ENCODE data around the gene SNRNP35.

The SNRNP35 gene

DNA sequence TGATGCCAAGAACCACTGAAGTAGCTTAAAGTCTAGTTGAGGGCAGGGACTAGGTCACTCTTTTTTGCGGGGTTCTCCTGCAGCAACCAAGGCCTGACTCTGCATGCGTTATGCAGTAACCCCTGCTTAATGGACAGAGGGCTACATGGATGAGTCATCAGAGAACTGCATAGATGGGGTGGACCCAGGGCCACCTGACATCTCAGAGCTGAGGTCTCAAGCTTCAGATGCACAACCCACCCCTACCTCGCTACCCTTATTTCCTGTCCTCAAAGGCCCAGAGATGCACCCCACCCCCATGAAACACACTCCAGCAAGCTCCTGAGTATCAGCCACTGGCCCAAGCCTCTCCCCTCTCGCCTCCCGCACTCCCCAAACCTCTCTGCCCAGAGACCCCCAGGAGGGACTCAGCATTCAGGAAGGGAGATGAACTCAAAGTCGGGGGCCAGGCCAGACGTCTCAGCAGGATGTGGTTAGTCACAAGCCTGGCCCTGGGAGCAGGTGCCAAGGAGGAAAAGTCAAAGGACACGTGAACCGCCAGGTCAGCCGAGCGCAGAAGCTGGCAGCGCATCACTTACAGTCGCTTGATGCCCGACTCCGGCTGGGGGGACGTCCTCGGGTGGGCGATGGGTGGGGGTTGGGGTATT is 25.8 kb downstream of the SNRNP35 start:
- in situ Hi-C loops (cut with HindIII; ENCODE audit: low pct_ligation_motif_present, low sequenced_read_pairs), result no loop called here
- DNase-seq, result no peak
- no peak overlapping the region for H3K27ac ChIP-seq
- no peaks in the 10 kb centered on the region for H3K27me3 ChIP-seq (replicated peaks)
- TF ChIP-seq, protein P1, sequence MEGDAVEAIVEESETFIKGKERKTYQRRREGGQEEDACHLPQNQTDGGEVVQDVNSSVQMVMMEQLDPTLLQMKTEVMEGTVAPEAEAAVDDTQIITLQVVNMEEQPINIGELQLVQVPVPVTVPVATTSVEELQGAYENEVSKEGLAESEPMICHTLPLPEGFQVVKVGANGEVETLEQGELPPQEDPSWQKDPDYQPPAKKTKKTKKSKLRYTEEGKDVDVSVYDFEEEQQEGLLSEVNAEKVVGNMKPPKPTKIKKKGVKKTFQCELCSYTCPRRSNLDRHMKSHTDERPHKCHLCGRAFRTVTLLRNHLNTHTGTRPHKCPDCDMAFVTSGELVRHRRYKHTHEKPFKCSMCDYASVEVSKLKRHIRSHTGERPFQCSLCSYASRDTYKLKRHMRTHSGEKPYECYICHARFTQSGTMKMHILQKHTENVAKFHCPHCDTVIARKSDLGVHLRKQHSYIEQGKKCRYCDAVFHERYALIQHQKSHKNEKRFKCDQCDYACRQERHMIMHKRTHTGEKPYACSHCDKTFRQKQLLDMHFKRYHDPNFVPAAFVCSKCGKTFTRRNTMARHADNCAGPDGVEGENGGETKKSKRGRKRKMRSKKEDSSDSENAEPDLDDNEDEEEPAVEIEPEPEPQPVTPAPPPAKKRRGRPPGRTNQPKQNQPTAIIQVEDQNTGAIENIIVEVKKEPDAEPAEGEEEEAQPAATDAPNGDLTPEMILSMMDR (IDR thresholded peaks at IDR 0.05; ENCODE audit: low read depth, low read length, missing control alignments), result no peak
- H3K4me3 ChIP-seq (ENCODE audit: low read depth, low read length), result no peak overlapping the region
- peaks cover 10% of the 10 kb centered on the region for H3K36me3 ChIP-seq (replicated peaks)

DNA sequence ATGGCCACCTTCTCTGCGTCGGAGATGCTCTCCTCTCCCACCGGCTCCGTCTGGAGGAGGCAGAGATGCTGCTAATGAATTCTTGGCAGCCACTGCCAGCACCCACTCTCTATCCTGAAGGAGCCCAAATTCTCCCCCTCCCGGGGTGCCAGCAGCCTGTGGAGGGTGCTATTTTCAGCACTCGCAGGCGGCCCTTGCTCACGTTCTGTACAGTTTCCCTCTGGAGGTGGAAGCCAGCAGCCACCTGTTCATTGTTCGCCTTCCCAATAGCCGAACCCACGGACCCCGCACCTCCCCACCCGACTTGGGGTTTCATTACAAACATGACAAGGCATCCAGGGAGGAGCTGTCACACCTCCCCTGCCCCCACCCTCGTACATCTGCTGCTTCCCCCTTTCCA is 27.8 kb downstream of the SNRNP35 start:
- TF ChIP-seq, protein P1 (IDR thresholded peaks at IDR 0.05; ENCODE audit: low read depth, low read length, missing control alignments), result no peak
- DNase-seq, result no peak
- H3K36me3 ChIP-seq (replicated peaks), result peaks cover under 1% of the 10 kb centered on the region
- H3K27ac ChIP-seq, result no peak overlapping the region
- no peaks in the 10 kb centered on the region for H3K27me3 ChIP-seq (replicated peaks)
- in situ Hi-C loops (cut with HindIII; ENCODE audit: low pct_ligation_motif_present, low sequenced_read_pairs), result no loop called here
- H3K4me3 ChIP-seq (ENCODE audit: low read depth, low read length), result no peak overlapping the region

DNA sequence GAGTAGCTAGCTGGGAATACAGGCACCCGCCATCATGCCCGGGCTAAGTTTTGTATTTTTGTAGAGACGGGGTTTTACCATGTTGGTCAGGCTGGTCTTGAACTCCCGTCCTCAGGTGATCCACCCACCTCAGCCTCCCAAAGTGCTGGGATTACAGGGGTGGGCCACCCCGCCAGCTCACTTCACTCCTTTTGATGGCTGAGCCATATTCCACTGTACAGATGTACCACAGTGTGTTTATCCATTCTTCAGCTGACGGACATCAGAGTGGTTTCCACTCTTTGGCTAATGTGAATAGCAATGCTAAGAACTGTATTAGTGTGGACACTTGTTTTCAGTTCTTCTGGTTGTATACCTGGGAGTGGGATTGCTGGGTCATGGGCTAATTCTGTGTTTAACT is 29.5 kb downstream of the SNRNP35 start:
- DNase-seq, result no peak
- Histone ChIP-seq H3K36me3 (replicated peaks) (no peaks in the 10 kb centered on the region), H3K27ac (no peak overlapping the region), H3K4me3 (ENCODE audit: low read depth, low read length) (no peak overlapping the region), H3K27me3 (replicated peaks) (no peaks in the 10 kb centered on the region)
- in situ Hi-C loops (cut with HindIII; ENCODE audit: low pct_ligation_motif_present, low sequenced_read_pairs), result no loop called here
- TF ChIP-seq, protein P1 (IDR thresholded peaks at IDR 0.05; ENCODE audit: low read depth, low read length, missing control alignments), result no peak

DNA sequence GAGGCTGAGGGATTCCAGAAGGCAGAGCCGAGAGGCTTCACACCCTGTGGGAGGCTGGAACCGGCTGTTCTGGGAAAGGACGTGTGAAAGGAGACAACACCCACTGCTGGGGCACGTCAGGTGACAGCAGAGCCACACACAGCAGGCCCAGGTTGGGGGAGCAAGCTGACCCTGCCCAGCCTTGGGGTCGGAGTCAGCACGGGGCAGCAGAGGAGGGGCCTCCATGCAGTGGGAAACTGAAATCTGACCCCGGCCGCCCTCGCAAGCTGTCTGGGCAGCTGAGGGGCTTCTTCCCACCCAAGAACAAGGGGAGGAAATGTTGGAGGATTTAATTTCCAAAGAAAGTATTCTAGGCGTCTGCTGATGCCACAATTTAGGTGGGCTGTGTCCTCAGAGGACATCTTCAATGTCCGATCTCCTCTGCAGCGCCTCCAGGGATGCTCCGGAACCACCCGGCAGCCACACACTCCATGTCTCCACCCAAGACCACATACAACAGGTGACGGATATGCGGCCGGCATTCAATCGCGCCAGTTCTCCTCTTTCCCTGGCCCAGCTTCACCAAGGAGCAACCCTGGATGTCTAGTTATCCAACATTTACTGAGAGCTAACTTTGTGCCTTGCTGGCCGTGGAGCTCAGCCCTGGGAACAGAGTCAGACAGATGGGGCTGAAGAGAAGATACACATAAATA is 30.7 kb downstream of the SNRNP35 start:
- no peaks in the 10 kb centered on the region for H3K27me3 ChIP-seq (replicated peaks)

DNA sequence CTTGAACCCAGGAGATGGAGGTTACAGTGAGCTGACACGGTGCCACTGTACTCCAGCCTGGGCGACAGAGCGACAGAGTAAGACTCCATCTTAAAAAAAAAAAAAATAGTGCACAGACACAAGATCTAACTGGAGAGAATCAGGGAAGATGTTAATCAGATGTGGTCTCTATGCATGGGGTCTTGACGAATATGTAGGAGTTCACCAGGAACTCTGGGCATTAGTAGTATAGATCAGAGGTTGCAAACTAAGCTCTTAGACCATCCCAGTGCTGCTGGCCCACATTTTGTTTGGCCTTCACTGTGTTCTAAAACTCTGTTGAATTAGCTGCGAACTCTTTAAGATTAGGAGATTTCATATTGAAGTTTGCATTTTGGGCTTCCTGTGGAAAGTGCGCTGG is 31.6 kb downstream of the SNRNP35 start:
- TF ChIP-seq, protein P1 (IDR thresholded peaks at IDR 0.05; ENCODE audit: low read depth, low read length, missing control alignments), result no peak
- in situ Hi-C loops (cut with HindIII; ENCODE audit: low pct_ligation_motif_present, low sequenced_read_pairs), result no loop called here
- H3K36me3 ChIP-seq (replicated peaks), result no peaks in the 10 kb centered on the region
- H3K27ac ChIP-seq, result no peak overlapping the region
- H3K27me3 ChIP-seq (replicated peaks), result no peaks in the 10 kb centered on the region
- H3K4me3 ChIP-seq (ENCODE audit: low read depth, low read length), result no peak overlapping the region
- DNase-seq, result no peak

More for the DNA sequence above, 30.7 kb downstream of the SNRNP35 start:
- no peak for DNase-seq
- H3K27ac ChIP-seq, result no peak overlapping the region
- in situ Hi-C loops (cut with HindIII; ENCODE audit: low pct_ligation_motif_present, low sequenced_read_pairs), result no loop called here
- no peaks in the 10 kb centered on the region for H3K36me3 ChIP-seq (replicated peaks)
- TF ChIP-seq, protein P1 (IDR thresholded peaks at IDR 0.05; ENCODE audit: low read depth, low read length, missing control alignments), result no peak
- no peak overlapping the region for H3K4me3 ChIP-seq (ENCODE audit: low read depth, low read length)
